HepG2 (cell line): ENCODE results near the gene UNC13D. TPM values are rescaled to one million over a fixed set of nuclear protein-coding genes. Genes with fewer than 3 reads are reported as not detected.

Experiments
- FOXK1 ChIP-seq: sonication (generic); formaldehyde crosslinking; IDR thresholded peaks from 2 replicates; pipeline ENCODE4 v1.4.0; 2020; ENCODE audit warnings: low read depth, missing genetic modification reagents, borderline replicate concordance
- HHEX ChIP-seq: IDR thresholded peaks from 2 replicates; pipeline ENCODE4 v1.6.1; 2016; ENCODE audit warnings: control low read depth
- HOXA9 ChIP-seq: sonication (generic); formaldehyde crosslinking; IDR thresholded peaks from 2 replicates; pipeline ENCODE4 v1.8.1; 2022; ENCODE audit warnings: missing genetic modification reagents, mild to moderate bottlenecking, moderate library complexity, borderline replicate concordance
- KAT8 ChIP-seq: IDR thresholded peaks from 2 replicates; pipeline ENCODE4 v1.6.1; 2016; ENCODE audit warnings: missing genetic modification reagents, missing compliant biosample characterization
- NFE2 ChIP-seq: sonication (generic); formaldehyde crosslinking; IDR thresholded peaks from 2 replicates; pipeline ENCODE4 v1.4.0; 2020; ENCODE audit warnings: missing genetic modification reagents
- REL ChIP-seq: sonication (generic); formaldehyde crosslinking; conservative IDR thresholded peaks from 2 replicates; pipeline ENCODE4 v1.8.0; 2022; ENCODE audit warnings: mild to moderate bottlenecking, missing genetic modification reagents, moderate library complexity
- YY1 ChIP-seq: IDR thresholded peaks from 2 replicates; pipeline ENCODE4 v1.6.1; 2011; ENCODE audit warnings: low read length, low read depth, moderate library complexity, mild to moderate bottlenecking; ENCODE audit not compliant: insufficient read depth, insufficient replicate concordance
- ZBTB26 ChIP-seq: IDR thresholded peaks from 2 replicates; pipeline ENCODE4 v1.6.1; 2016; ENCODE audit warnings: missing compliant biosample characterization, missing genetic modification reagents, borderline replicate concordance
- ZC3H4 ChIP-seq: sonication (generic); formaldehyde crosslinking; IDR thresholded peaks from 2 replicates; pipeline ENCODE4 v1.4.0; 2020; ENCODE audit warnings: missing genetic modification reagents, borderline replicate concordance
- ZNF703 ChIP-seq: sonication (generic); formaldehyde crosslinking; IDR thresholded peaks from 2 replicates; pipeline ENCODE4 v1.5.1; 2020; ENCODE audit warnings: missing genetic modification reagents, mild to moderate bottlenecking, moderate library complexity, borderline replicate concordance
- polyA plus RNA-seq, 8 experiments: library from polyadenylated mRNA; depleted of rRNA in 3 of 8; stranded (reverse) in 7 of 8; unstranded in 1 of 8; fragments of >200 nt; fragmentation: Illumina TruSeq in 4 of 8; extraction: Trizol in 4 of 8; gene quantifications; 2 replicates each; pipeline versions ENCODE4 v1.2.1 to v1.2.3, GENCODE V29; 2011 to 2016; ENCODE audit warnings: low read depth in 4 of 8, missing spikeins in 1 of 8, mixed read lengths in 1 of 8; ENCODE audit not compliant: insufficient read depth in 1 of 8
- total RNA-seq, 5 experiments: library from RNA; depleted of rRNA; stranded (reverse); fragments of >200 nt; fragmentation: Illumina TruSeq; extraction: Trizol; gene quantifications; 2 replicates each; pipeline ENCODE4 v1.2.3, GENCODE V29; 2016; ENCODE audit warnings: low read depth in 1 of 5
- TF ChIP-seq, protein P1 (sequence below), 2 experiments: IDR thresholded peaks; 2 replicates each; pipeline ENCODE4 v1.6.1; 2011 to 2012; ENCODE audit warnings: low read length in 2 of 2, borderline replicate concordance in 1 of 2, low read depth in 1 of 2, mild to moderate bottlenecking in 1 of 2, moderate library complexity in 1 of 2
- TF ChIP-seq, protein P2 (sequence below): sonication (generic); formaldehyde crosslinking; IDR thresholded peaks from 2 replicates; pipeline ENCODE4 v1.4.0; 2020; ENCODE audit warnings: missing genetic modification reagents
- TF ChIP-seq, protein P3 (sequence below): sonication (generic); formaldehyde crosslinking; IDR thresholded peaks from 2 replicates; pipeline ENCODE4; 2020; ENCODE audit warnings: missing genetic modification reagents, mild to moderate bottlenecking, borderline replicate concordance

The UNC13D gene
- total and polyA plus RNA-seq, 2 of the 13 experiments (the other 11 are each of a cell fraction or from before 2014, with no cell fraction given): 29.7 to 42.7 TPM

- peak; percentile 41 for TF ChIP-seq ZBTB26 (CRISPR knock-in tag)
- TF ChIP-seq, protein P1, sequence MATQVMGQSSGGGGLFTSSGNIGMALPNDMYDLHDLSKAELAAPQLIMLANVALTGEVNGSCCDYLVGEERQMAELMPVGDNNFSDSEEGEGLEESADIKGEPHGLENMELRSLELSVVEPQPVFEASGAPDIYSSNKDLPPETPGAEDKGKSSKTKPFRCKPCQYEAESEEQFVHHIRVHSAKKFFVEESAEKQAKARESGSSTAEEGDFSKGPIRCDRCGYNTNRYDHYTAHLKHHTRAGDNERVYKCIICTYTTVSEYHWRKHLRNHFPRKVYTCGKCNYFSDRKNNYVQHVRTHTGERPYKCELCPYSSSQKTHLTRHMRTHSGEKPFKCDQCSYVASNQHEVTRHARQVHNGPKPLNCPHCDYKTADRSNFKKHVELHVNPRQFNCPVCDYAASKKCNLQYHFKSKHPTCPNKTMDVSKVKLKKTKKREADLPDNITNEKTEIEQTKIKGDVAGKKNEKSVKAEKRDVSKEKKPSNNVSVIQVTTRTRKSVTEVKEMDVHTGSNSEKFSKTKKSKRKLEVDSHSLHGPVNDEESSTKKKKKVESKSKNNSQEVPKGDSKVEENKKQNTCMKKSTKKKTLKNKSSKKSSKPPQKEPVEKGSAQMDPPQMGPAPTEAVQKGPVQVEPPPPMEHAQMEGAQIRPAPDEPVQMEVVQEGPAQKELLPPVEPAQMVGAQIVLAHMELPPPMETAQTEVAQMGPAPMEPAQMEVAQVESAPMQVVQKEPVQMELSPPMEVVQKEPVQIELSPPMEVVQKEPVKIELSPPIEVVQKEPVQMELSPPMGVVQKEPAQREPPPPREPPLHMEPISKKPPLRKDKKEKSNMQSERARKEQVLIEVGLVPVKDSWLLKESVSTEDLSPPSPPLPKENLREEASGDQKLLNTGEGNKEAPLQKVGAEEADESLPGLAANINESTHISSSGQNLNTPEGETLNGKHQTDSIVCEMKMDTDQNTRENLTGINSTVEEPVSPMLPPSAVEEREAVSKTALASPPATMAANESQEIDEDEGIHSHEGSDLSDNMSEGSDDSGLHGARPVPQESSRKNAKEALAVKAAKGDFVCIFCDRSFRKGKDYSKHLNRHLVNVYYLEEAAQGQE (IDR thresholded peaks at IDR 0.05; ENCODE audit: borderline replicate concordance in 1 of 2, low read depth in 1 of 2, low read length in 2 of 2): peak in 1 of 2 experiments; percentile 45; a peak in 1 of 4 replicates
- TF ChIP-seq, protein P2, sequence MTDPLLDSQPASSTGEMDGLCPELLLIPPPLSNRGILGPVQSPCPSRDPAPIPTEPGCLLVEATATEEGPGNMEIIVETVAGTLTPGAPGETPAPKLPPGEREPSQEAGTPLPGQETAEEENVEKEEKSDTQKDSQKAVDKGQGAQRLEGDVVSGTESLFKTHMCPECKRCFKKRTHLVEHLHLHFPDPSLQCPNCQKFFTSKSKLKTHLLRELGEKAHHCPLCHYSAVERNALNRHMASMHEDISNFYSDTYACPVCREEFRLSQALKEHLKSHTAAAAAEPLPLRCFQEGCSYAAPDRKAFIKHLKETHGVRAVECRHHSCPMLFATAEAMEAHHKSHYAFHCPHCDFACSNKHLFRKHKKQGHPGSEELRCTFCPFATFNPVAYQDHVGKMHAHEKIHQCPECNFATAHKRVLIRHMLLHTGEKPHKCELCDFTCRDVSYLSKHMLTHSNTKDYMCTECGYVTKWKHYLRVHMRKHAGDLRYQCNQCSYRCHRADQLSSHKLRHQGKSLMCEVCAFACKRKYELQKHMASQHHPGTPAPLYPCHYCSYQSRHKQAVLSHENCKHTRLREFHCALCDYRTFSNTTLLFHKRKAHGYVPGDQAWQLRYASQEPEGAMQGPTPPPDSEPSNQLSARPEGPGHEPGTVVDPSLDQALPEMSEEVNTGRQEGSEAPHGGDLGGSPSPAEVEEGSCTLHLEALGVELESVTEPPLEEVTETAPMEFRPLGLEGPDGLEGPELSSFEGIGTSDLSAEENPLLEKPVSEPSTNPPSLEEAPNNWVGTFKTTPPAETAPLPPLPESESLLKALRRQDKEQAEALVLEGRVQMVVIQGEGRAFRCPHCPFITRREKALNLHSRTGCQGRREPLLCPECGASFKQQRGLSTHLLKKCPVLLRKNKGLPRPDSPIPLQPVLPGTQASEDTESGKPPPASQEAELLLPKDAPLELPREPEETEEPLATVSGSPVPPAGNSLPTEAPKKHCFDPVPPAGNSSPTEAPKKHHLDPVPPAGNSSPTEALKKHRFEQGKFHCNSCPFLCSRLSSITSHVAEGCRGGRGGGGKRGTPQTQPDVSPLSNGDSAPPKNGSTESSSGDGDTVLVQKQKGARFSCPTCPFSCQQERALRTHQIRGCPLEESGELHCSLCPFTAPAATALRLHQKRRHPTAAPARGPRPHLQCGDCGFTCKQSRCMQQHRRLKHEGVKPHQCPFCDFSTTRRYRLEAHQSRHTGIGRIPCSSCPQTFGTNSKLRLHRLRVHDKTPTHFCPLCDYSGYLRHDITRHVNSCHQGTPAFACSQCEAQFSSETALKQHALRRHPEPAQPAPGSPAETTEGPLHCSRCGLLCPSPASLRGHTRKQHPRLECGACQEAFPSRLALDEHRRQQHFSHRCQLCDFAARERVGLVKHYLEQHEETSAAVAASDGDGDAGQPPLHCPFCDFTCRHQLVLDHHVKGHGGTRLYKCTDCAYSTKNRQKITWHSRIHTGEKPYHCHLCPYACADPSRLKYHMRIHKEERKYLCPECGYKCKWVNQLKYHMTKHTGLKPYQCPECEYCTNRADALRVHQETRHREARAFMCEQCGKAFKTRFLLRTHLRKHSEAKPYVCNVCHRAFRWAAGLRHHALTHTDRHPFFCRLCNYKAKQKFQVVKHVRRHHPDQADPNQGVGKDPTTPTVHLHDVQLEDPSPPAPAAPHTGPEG (CRISPR knock-in tag): 0 out of 2 replicates have a peak, but pooled peaks have one; percentile 2
- peak; percentile 74 for TF ChIP-seq HOXA9 (CRISPR knock-in tag)
- TF ChIP-seq FOXK1: peak; percentile 13; the same call in 1 of the 2 replicates
- peak; percentile 25; the same call in 1 of the 2 replicates for TF ChIP-seq REL (CRISPR knock-in tag)
- TF ChIP-seq NFE2 (CRISPR knock-in tag): no peak
- TF ChIP-seq, protein P3, sequence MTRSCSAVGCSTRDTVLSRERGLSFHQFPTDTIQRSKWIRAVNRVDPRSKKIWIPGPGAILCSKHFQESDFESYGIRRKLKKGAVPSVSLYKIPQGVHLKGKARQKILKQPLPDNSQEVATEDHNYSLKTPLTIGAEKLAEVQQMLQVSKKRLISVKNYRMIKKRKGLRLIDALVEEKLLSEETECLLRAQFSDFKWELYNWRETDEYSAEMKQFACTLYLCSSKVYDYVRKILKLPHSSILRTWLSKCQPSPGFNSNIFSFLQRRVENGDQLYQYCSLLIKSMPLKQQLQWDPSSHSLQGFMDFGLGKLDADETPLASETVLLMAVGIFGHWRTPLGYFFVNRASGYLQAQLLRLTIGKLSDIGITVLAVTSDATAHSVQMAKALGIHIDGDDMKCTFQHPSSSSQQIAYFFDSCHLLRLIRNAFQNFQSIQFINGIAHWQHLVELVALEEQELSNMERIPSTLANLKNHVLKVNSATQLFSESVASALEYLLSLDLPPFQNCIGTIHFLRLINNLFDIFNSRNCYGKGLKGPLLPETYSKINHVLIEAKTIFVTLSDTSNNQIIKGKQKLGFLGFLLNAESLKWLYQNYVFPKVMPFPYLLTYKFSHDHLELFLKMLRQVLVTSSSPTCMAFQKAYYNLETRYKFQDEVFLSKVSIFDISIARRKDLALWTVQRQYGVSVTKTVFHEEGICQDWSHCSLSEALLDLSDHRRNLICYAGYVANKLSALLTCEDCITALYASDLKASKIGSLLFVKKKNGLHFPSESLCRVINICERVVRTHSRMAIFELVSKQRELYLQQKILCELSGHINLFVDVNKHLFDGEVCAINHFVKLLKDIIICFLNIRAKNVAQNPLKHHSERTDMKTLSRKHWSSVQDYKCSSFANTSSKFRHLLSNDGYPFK (CRISPR knock-in tag): peak; percentile 62; the same call in 1 of the 2 replicates
- peak; percentile 50 for TF ChIP-seq KAT8 (CRISPR knock-in tag)
- peak; percentile 7; the same call in 1 of the 2 replicates for TF ChIP-seq HHEX (CRISPR knock-in tag)
- TF ChIP-seq ZNF703 (CRISPR knock-in tag): peak; percentile 72
- peak; percentile 33; the same call in 1 of the 2 replicates for TF ChIP-seq ZC3H4 (CRISPR knock-in tag)
- TF ChIP-seq YY1: peak; percentile 37
These were observed 32.9 kb upstream of the UNC13D start (continued) for GRCh38 chr17:75876938-75877751.
